Endothelial cell of umbilical vein (primary cell): ENCODE results near the gene DIAPH2.

Experiments used
- EZH2 ChIP-seq: IDR thresholded peaks from 2 replicates; pipeline ENCODE4 v1.6.1; 2012; ENCODE audit warnings: borderline replicate concordance, low read depth, mild to moderate bottlenecking, moderate library complexity, low read length, inconsistent platforms; ENCODE audit not compliant: severe bottlenecking
- GATA2 ChIP-seq: IDR thresholded peaks from 2 replicates; pipeline ENCODE4 v1.7.0; 2011; ENCODE audit warnings: low read depth, mild to moderate bottlenecking, moderate library complexity, mixed read lengths, low read length; ENCODE audit not compliant: insufficient read length, insufficient read depth
- POLR2A ChIP-seq: IDR thresholded peaks from 2 replicates; pipeline ENCODE4 v1.6.1; 2012; ENCODE audit warnings: low read depth, mild to moderate bottlenecking, control low read depth, low read length
- POLR2AphosphoS5 ChIP-seq: IDR thresholded peaks from 2 replicates; pipeline ENCODE4 v1.6.1; 2012; ENCODE audit warnings: low read depth, mild to moderate bottlenecking, control low read depth, low read length, moderate library complexity; ENCODE audit not compliant: insufficient read depth
- TF ChIP-seq, protein P1 (sequence below), 2 donors: IDR thresholded peaks; 1 replicate in 1 of 2; 2 replicates in 1 of 2; pipeline ENCODE4 v1.5.1; 2011; ENCODE audit warnings: low read length in 2 of 2, mild to moderate bottlenecking in 2 of 2, moderate library complexity in 2 of 2, control low read depth in 1 of 2, inconsistent platforms in 1 of 2, low read depth in 1 of 2; ENCODE audit not compliant: insufficient read depth in 1 of 2; ENCODE audit errors: extremely low read depth in 1 of 2

DNA sequence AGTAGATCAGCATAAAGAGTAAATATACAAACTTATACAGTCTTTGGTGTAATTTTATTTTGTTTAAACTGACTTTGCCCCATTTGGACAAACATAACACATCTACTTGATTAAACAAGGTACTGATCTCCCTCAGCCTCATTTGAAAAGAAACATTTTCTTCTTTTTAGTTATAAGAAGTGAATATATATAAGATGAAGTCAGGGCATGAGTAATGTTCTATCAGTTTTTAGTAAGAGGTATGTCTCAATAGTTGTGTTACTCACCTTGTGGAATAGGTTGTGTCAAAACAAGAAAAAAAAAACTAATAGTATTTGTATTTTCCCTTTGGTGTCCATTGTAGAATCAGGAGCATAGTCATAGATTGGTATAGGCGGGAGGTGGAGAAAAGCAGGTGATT is 526.4 kb downstream of the DIAPH2 start:
- TF ChIP-seq POLR2A (no peak), POLR2AphosphoS5 (no peak), EZH2 (no peak), GATA2 (no peak)
- TF ChIP-seq, protein P1, sequence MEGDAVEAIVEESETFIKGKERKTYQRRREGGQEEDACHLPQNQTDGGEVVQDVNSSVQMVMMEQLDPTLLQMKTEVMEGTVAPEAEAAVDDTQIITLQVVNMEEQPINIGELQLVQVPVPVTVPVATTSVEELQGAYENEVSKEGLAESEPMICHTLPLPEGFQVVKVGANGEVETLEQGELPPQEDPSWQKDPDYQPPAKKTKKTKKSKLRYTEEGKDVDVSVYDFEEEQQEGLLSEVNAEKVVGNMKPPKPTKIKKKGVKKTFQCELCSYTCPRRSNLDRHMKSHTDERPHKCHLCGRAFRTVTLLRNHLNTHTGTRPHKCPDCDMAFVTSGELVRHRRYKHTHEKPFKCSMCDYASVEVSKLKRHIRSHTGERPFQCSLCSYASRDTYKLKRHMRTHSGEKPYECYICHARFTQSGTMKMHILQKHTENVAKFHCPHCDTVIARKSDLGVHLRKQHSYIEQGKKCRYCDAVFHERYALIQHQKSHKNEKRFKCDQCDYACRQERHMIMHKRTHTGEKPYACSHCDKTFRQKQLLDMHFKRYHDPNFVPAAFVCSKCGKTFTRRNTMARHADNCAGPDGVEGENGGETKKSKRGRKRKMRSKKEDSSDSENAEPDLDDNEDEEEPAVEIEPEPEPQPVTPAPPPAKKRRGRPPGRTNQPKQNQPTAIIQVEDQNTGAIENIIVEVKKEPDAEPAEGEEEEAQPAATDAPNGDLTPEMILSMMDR (IDR thresholded peaks at IDR 0.05; ENCODE audit: extremely low read depth in 1 of 2, insufficient read depth in 1 of 2, low read depth in 1 of 2, low read length in 2 of 2): no peak
